Activated CD8-positive, alpha-beta T cell treated with anti-CD3 and anti-CD28 coated beads for 36 hours (primary cell): ENCODE measurements around the gene ZSCAN2. TPM values are rescaled to one million over a fixed set of nuclear protein-coding genes. Genes with fewer than 3 reads are reported as not detected.

Experiments used
- ATAC-seq: fragments of 200-7000 bp; cut with Tn5 transposase; one replicate; pipeline ENCODE4 v1.10.0; 2021; ENCODE audit warnings: mild to moderate bottlenecking, moderate library complexity
- CTCF ChIA-PET: fragments of 350-600 bp; sonication (Branson Sonifier 250); formaldehyde crosslinking; loops from one replicate; lab custom pipeline; 2021; ENCODE audit warnings: antibody characterized with exemption; lab: Charles Lee
- POLR2A ChIA-PET: fragments of 350-600 bp; sonication (Branson Sonifier 250); formaldehyde crosslinking; loops from one replicate; lab custom pipeline; 2021; ENCODE audit warnings: antibody characterized with exemption; lab: Charles Lee
- DNase-seq: peaks from one replicate; pipeline ENCODE4 v3.0.0-alpha.2; 2020
- H3K27ac Mint-ChIP-seq: one replicate; pipeline ENCODE4 v1.8.0; 2021; ENCODE audit warnings: mild to moderate bottlenecking, mixed read lengths
- H3K27me3 Mint-ChIP-seq: one replicate; pipeline ENCODE4 v1.8.0; 2021; ENCODE audit warnings: mixed read lengths
- H3K36me3 Mint-ChIP-seq: one replicate; pipeline ENCODE4 v1.8.0; 2021; ENCODE audit warnings: low read depth, mixed read lengths
- H3K4me1 Mint-ChIP-seq: one replicate; pipeline ENCODE4 v1.8.0; 2021; ENCODE audit warnings: low read depth, mixed read lengths
- H3K4me3 Mint-ChIP-seq: one replicate; pipeline ENCODE4 v1.8.0; 2021; ENCODE audit warnings: mild to moderate bottlenecking, moderate library complexity, mixed read lengths
- H3K9me3 Mint-ChIP-seq: one replicate; pipeline ENCODE4 v1.8.0; 2021; ENCODE audit warnings: mixed read lengths
- intact Hi-C: fragments of 100-400 bp; cut with micrococcal nuclease; formaldehyde crosslinking; loops from one replicate; pipeline ENCODE4 v1.10.0; 2022
- total RNA-seq, 2 experiments: library from RNA; stranded (reverse); gene quantifications; one replicate each; pipeline ENCODE4 v1.2.3, GENCODE V29; 2021
- TF ChIP-seq, protein P1 (sequence below): fragments of 200-600 bp; IDR thresholded peaks from one replicate; pipeline ENCODE4 v1.8.0; 2022; ENCODE audit warnings: antibody characterized with exemption, mild to moderate bottlenecking

The ZSCAN2 gene
- total RNA-seq, 2 experiments from 2014 or later = 6.6 to 7.6 TPM

- H3K36me3 Mint-ChIP-seq = peaks cover 39% of the 10 kb centered on the region
- no peaks in the 10 kb centered on the region for H3K9me3 Mint-ChIP-seq
- H3K4me1 Mint-ChIP-seq = peaks cover 32% of the 10 kb centered on the region
- H3K4me3 Mint-ChIP-seq = no peak overlapping the region
- H3K27me3 Mint-ChIP-seq = no peaks in the 10 kb centered on the region
- ATAC-seq = no peak
- TF ChIP-seq, protein P1, sequence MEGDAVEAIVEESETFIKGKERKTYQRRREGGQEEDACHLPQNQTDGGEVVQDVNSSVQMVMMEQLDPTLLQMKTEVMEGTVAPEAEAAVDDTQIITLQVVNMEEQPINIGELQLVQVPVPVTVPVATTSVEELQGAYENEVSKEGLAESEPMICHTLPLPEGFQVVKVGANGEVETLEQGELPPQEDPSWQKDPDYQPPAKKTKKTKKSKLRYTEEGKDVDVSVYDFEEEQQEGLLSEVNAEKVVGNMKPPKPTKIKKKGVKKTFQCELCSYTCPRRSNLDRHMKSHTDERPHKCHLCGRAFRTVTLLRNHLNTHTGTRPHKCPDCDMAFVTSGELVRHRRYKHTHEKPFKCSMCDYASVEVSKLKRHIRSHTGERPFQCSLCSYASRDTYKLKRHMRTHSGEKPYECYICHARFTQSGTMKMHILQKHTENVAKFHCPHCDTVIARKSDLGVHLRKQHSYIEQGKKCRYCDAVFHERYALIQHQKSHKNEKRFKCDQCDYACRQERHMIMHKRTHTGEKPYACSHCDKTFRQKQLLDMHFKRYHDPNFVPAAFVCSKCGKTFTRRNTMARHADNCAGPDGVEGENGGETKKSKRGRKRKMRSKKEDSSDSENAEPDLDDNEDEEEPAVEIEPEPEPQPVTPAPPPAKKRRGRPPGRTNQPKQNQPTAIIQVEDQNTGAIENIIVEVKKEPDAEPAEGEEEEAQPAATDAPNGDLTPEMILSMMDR = no peak
- H3K27ac Mint-ChIP-seq = peak overlapping the region; percentile 32
- POLR2A ChIA-PET = no interaction called here
- DNase-seq = no peak
- CTCF ChIA-PET = interaction anchor here (0.8 kb wide), 2 partner anchors 42 to 278 kb away, joined by 3 read pairs; no protein-coding TSS in a partner anchor
- intact Hi-C loops = loop anchor here (10.0 kb wide), 1 partner anchor 225 kb away; no protein-coding TSS in a partner anchor
Measured at GRCh38 chr15:84649706-84650105, 48.9 kb downstream of the ZSCAN2 start.

DNA sequence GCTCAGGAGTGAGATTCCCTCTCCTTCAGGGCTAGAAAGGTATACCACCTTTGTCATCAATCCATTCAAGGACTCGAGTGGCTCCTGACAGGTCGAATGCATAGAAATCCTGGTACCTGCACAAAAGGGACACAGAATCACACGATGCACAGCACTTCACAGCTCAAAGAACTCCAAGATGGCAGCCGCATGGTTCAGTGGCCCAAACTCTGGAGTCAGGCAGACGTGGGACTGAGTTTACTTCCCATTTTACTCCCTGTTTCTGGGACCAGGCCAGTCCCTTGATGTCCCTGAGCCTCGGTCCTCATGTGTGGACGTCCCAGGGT is 52.7 kb downstream of the ZSCAN2 start:
- no peak for ATAC-seq
- H3K36me3 Mint-ChIP-seq = peaks cover 18% of the 10 kb centered on the region
- no peak for DNase-seq
- H3K27me3 Mint-ChIP-seq = no peaks in the 10 kb centered on the region
- peak overlapping the region; percentile 97 for H3K27ac Mint-ChIP-seq
- peak overlapping the region; percentile 94 for H3K4me3 Mint-ChIP-seq
- POLR2A ChIA-PET = interaction anchor here (0.6 to 3.6 kb wide), 21 partner anchors 8 to 138 kb away, joined by 3 to 21 read pairs (median 5); partner anchors contain the start of genes SEC11A and ZSCAN2
- CTCF ChIA-PET = interaction anchor here (0.6 to 4.7 kb wide), 18 partner anchors 10 to 327 kb away, joined by 3 to 33 read pairs (median 4); partner anchors contain the start of gene ZSCAN2
- H3K4me1 Mint-ChIP-seq = peaks cover 37% of the 10 kb centered on the region
- intact Hi-C loops = loop anchor here (10.0 kb wide), 1 partner anchor 221 kb away; no protein-coding TSS in a partner anchor
- H3K9me3 Mint-ChIP-seq = no peaks in the 10 kb centered on the region
- TF ChIP-seq, protein P1 = no peak

GRCh38 chr15:84653910-84654688 is 53.3 kb downstream of the ZSCAN2 start, which contains the start of gene WDR73:
Gene WDR73 (minus strand): TSS chr15:84654283. CDS start chr15:84654274, 9 bp downstream.
- TF ChIP-seq, protein P1 = no peak
- Mint-ChIP-seq H3K9me3 (no peaks in the 10 kb centered on the region), H3K27ac (peak within 1 kb of the TSS; percentile 97), H3K4me1 (peaks cover 41% of the 10 kb centered on the region), H3K36me3 (peaks cover 13% of the 10 kb centered on the region), H3K4me3 (peak within 1 kb of the TSS; percentile 94), H3K27me3 (no peaks in the 10 kb centered on the region)
- intact Hi-C loops = loop anchor here (10.0 kb wide), 1 partner anchor 221 kb away; no protein-coding TSS in a partner anchor
- peak; percentile 83 for ATAC-seq
- POLR2A ChIA-PET = interaction anchor here (0.6 to 3.6 kb wide), 24 partner anchors 9 to 137 kb away, joined by 3 to 21 read pairs (median 4); partner anchors contain the start of genes SEC11A and ZSCAN2
- CTCF ChIA-PET = interaction anchor here (0.6 to 4.7 kb wide), 20 partner anchors 11 to 327 kb away, joined by 3 to 33 read pairs (median 4); partner anchors contain the start of gene ZSCAN2
- DNase-seq = peak; percentile 98

GRCh38 chr15:84654689-84655453 is 54.1 kb downstream of the ZSCAN2 start:
- DNase-seq (peak; percentile 89), ATAC-seq (peak; percentile 64)
- TF ChIP-seq, protein P1 = peak; percentile 87
- ChIA-PET POLR2A (interaction anchor here (0.8 to 3.6 kb wide), 17 partner anchors 10 to 136 kb away, joined by 3 to 21 read pairs (median 5); partner anchors contain the start of genes SEC11A and ZSCAN2), CTCF (interaction anchor here (0.7 to 4.7 kb wide), 17 partner anchors 11 to 273 kb away, joined by 3 to 33 read pairs (median 4); partner anchors contain the start of gene ZSCAN2)
- Mint-ChIP-seq H3K27ac (peak overlapping the region; percentile 79), H3K4me1 (peaks cover 46% of the 10 kb centered on the region), H3K9me3 (no peaks in the 10 kb centered on the region), H3K27me3 (no peaks in the 10 kb centered on the region), H3K4me3 (peak overlapping the region; percentile 94), H3K36me3 (peaks cover 12% of the 10 kb centered on the region)
- intact Hi-C loops = loop anchor here (5.0 to 10.0 kb wide), 3 partner anchors 92 to 220 kb away; partner anchors contain the start of gene ZNF592
